ENCODE data around the gene SHOC2.

SHOC2 gene

DNA sequence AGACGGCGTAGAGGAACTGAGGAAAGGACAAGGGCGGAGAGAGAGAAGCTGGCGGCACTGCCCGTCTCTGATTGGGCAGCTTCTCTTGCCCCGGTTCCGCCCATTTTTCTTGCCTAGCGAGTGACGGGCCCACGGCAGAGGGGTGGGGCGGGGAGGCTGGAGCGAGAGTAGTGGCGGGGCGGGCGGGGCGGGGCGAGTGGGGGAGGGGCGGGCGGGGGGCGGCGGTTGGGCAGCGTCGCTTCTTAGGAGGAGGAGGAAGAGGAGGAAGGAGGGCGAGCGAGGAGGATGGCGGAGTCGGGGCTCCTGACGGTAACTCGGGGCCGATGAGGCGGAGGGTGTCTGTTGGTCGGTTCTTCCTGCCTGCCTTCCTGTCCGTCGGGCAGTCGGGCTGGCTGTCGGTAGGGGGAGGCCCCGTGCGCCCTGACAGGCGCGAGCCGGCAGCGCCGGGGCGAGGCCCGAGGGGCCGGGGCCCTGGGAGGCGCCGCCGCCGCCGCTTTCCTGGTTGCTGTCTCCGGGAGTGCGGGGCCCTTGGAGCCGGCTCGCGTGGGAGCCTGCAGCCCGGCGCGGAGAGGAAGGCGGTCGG is at the start of gene SHOC2:
Gene SHOC2 (plus strand): TSS at position 256 of the 583 bp plus-strand sequence. CDS start 44,755 bp downstream, outside the sequence.
- Histone ChIP-seq H3K4me3 (ENCODE audit: low read depth, low read length) (peak within 1 kb of the TSS; percentile 100), H3K9me3 (ENCODE audit: control insufficient read depth, insufficient read depth, low read length) (no peaks in the 10 kb centered on the region), H3K9ac (ENCODE audit: low read depth, low read length) (peak within 1 kb of the TSS; percentile 80), H3K36me3 (ENCODE audit: control insufficient read depth, insufficient read depth, low read length) (no peaks in the 10 kb centered on the region), H3K4me1 (ENCODE audit: control insufficient read depth, insufficient read depth, low read length) (peaks cover 5% of the 10 kb centered on the region), H3K27me3 (ENCODE audit: control insufficient read depth, insufficient read depth, low read length) (no peaks in the 10 kb centered on the region)

DNA sequence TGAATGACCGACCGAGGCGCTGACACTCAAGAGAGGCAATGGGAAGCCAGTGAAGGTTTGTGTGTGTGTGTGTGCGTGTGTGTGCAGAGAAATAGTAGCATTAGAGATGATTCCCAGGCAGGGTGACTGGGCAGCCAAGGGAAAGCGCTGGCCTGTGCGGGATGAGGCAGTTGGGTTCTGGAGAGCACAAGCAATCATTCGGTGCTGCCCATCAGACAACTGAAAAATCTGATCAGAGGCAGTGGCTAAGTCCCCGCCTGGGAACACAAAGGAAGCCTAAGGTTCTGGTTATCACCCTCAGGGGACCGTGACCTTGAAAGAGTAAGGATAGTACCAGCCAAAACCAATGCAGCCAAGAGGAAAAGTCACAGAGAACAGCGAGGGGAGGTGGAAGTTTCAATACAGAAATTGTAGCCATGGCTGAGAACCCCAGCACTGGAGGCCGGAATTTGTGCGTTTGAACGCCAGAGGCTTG is 48.5 kb upstream of the SHOC2 start:
- peak overlapping the region; percentile 73 for H3K4me3 ChIP-seq (ENCODE audit: low read depth, low read length)

DNA sequence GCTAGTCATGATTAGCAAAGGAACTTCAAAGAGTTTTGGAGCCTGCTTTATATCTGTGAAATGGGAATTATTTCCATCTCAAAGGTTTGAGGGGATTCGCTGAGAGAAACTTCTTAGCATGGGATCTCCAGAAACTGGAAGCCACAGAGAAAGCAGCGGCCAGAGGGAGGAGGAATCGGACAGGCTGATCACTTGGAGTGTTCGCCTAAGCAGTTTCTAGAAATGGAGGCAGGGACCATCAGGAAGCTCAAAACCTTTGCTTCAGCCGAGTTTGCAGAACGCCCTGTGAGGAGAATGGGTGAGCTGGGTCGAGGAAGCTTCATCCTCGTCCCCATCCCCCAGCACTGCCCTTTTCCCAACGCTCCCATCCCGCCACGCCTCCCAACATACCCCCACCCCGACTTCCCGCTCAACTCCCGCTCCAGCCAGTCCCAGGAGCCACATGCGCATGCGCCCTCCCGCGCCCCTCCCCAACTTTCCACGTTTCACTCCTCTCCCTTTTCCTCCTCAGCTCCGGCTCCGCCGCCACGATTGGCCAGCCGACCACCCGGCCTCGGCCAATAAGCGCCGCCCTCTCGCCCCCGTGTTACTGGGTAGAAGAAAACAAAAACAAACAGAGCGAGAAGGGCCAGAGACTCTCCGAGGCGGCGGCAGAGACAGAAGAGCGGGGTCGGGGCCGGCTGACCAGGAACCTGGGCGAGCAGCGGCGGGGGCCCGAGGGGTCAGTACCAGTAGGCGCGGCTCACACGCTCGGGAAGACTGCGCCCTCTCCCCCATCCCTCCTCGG is 47.9 kb upstream of the SHOC2 start, which contains the start of gene PDCD4:
Gene PDCD4 (plus strand): TSS at position 631 of the 787 bp plus-strand sequence. CDS start 4,100 bp downstream, outside the sequence.
- peaks cover 10% of the 10 kb centered on the region for H3K4me1 ChIP-seq (ENCODE audit: control insufficient read depth, insufficient read depth, low read length)

More for the DNA sequence above, 48.5 kb upstream of the SHOC2 start:
- Histone ChIP-seq H3K9me3 (ENCODE audit: control insufficient read depth, insufficient read depth, low read length) (no peaks in the 10 kb centered on the region), H3K27me3 (ENCODE audit: control insufficient read depth, insufficient read depth, low read length) (no peaks in the 10 kb centered on the region), H3K9ac (ENCODE audit: low read depth, low read length) (peak overlapping the region; percentile 68), H3K4me1 (ENCODE audit: control insufficient read depth, insufficient read depth, low read length) (peaks cover 10% of the 10 kb centered on the region), H3K36me3 (ENCODE audit: control insufficient read depth, insufficient read depth, low read length) (no peaks in the 10 kb centered on the region)

DNA sequence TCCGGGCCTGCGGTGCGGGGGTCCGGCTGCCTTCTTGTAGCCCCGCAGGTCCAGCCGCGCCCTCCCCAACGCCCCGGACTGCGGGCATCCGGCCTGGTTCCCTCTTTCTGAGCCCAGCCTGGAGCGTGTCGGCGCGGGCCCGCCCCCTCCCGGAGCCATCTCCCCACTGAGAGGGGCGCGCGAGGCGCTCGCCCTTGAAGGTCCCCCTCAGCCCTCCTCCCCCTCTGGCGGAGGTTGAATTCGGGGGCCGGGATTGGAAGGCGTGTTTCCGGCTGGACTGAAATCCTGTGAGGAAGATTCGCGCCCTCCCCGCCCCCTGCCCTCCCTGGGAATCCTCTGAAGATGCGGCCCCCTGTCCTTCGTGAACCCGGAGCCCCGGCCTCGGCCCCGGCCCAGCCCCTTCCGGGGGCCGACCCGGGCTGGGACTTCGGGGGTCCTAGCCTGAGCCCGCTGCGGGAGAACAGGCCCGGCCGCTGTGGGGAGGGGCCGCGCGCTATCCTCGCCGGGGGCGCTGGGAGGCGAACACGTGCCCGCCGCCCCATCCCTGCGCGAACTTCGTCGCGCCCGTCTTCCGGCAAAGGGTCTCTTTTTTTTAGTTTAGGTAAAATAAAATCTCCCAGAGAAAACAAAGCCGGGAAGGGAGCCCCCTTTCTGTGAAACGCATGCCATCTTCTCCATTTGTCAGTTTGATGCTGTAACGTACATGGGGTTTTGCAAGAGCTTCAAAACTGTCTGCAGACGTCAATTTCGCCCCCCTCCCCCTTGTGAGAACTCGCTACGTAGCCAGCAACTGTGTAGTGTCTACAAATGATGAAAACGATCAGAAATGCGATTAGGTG is 47.0 kb upstream of the SHOC2 start:
- H3K4me3 ChIP-seq (ENCODE audit: low read depth, low read length) = peak overlapping the region; percentile 73
- peaks cover 10% of the 10 kb centered on the region for H3K4me1 ChIP-seq (ENCODE audit: control insufficient read depth, insufficient read depth, low read length)
- no peaks in the 10 kb centered on the region for H3K9me3 ChIP-seq (ENCODE audit: control insufficient read depth, insufficient read depth, low read length)
- peak overlapping the region; percentile 56 for H3K9ac ChIP-seq (ENCODE audit: low read depth, low read length)
- no peaks in the 10 kb centered on the region for H3K36me3 ChIP-seq (ENCODE audit: control insufficient read depth, insufficient read depth, low read length)
- no peaks in the 10 kb centered on the region for H3K27me3 ChIP-seq (ENCODE audit: control insufficient read depth, insufficient read depth, low read length)

More for the DNA sequence above, 47.9 kb upstream of the SHOC2 start, which contains the start of gene PDCD4:
- no peaks in the 10 kb centered on the region for H3K27me3 ChIP-seq (ENCODE audit: control insufficient read depth, insufficient read depth, low read length)
- H3K4me3 ChIP-seq (ENCODE audit: low read depth, low read length) = peak within 1 kb of the TSS; percentile 73
- no peaks in the 10 kb centered on the region for H3K9me3 ChIP-seq (ENCODE audit: control insufficient read depth, insufficient read depth, low read length)
- H3K9ac ChIP-seq (ENCODE audit: low read depth, low read length) = peak within 1 kb of the TSS; percentile 68
- no peaks in the 10 kb centered on the region for H3K36me3 ChIP-seq (ENCODE audit: control insufficient read depth, insufficient read depth, low read length)

DNA sequence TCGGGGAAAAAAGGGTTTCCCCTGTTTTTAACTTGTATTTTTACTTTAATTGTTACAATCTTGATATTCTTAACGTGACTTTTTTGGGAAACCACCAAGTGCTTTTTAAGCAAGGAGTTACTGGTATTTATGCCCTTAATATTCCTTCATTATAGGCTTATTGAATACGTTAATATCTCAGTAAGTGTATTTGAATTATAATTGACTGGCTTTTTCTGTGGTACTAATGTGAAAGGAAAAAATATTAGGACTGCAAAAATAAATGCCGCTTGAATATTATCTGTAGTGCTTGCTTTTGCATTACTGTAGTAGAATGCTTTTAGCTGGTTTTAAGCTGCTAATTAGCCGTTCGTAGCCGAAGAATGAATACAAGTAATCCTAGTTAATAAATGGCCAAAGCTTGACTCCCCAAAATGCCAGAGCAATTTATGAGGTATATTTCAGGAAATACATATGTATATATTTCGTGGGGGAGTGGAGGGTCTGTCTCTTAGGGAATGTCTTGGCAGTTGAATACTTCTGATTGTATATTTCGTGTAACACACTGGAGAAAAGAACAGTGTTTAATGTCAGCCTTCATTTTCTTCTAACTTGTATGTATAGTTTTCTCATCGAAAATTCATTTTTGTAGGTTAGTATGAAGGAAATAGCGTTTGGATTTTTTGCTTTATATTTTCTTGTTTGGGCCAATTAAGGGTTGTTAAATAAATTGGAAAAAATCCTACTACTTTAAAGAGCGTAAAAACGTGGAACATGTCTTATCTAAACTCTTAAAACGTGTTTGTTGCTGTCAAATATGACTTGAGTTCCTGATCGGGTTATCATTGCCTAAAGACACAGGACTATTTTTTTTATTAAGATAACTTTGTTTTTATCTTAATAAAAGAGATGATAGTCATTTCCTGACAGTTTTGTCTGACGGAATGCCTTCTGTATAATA is 46.1 kb upstream of the SHOC2 start:
- Histone ChIP-seq H3K36me3 (ENCODE audit: control insufficient read depth, insufficient read depth, low read length) (no peaks in the 10 kb centered on the region), H3K4me1 (ENCODE audit: control insufficient read depth, insufficient read depth, low read length) (peaks cover 8% of the 10 kb centered on the region), H3K9ac (ENCODE audit: low read depth, low read length) (peak overlapping the region; percentile 56), H3K9me3 (ENCODE audit: control insufficient read depth, insufficient read depth, low read length) (no peaks in the 10 kb centered on the region), H3K4me3 (ENCODE audit: low read depth, low read length) (peak overlapping the region; percentile 73), H3K27me3 (ENCODE audit: control insufficient read depth, insufficient read depth, low read length) (no peaks in the 10 kb centered on the region)

DNA sequence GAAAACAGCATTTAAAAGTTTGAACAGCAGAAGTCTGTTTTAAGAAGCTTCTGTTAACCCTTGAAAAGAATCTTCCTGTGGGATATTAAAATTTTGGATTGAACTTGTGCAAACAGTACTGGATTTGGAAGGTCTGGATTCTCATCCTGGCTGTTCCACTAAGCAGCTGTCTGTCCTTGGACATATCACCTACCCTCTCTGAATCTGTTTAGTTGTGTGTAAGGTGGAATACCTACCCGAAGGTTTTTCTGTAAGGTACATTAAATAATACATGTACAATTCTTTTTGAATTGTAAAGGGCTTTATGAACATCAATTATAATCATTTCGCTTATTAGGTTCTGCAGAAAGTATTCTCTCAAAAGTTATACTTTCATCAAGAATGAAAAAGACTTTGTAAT is 45.5 kb upstream of the SHOC2 start:
- no peaks in the 10 kb centered on the region for H3K36me3 ChIP-seq (ENCODE audit: control insufficient read depth, insufficient read depth, low read length)
- H3K9ac ChIP-seq (ENCODE audit: low read depth, low read length) = no peak overlapping the region
- no peak overlapping the region for H3K4me3 ChIP-seq (ENCODE audit: low read depth, low read length)
- no peaks in the 10 kb centered on the region for H3K9me3 ChIP-seq (ENCODE audit: control insufficient read depth, insufficient read depth, low read length)
- H3K27me3 ChIP-seq (ENCODE audit: control insufficient read depth, insufficient read depth, low read length) = no peaks in the 10 kb centered on the region
- H3K4me1 ChIP-seq (ENCODE audit: control insufficient read depth, insufficient read depth, low read length) = peaks cover 8% of the 10 kb centered on the region

DNA sequence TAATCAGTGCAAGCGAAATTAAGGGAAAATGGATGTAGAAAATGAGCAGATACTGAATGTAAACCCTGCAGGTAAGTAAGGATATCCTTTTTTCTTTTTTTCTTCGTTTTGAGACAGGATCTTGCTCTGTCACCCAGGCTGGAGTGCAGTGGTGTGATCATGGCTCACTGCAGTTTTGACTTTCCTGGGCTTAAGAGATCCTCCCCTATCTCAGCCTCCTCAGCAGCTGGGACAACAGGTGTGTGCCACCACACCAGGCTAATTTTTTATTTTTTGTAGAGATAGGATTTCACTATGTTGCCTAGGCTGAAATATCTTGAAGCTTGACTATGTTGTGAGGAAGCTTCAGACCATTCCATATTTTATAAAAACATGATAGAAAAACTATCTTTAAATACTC is 43.4 kb upstream of the SHOC2 start:
- Histone ChIP-seq H3K4me3 (ENCODE audit: low read depth, low read length) (no peak overlapping the region), H3K9me3 (ENCODE audit: control insufficient read depth, insufficient read depth, low read length) (no peaks in the 10 kb centered on the region), H3K36me3 (ENCODE audit: control insufficient read depth, insufficient read depth, low read length) (no peaks in the 10 kb centered on the region), H3K4me1 (ENCODE audit: control insufficient read depth, insufficient read depth, low read length) (peaks cover 4% of the 10 kb centered on the region), H3K27me3 (ENCODE audit: control insufficient read depth, insufficient read depth, low read length) (no peaks in the 10 kb centered on the region), H3K9ac (ENCODE audit: low read depth, low read length) (no peak overlapping the region)

DNA sequence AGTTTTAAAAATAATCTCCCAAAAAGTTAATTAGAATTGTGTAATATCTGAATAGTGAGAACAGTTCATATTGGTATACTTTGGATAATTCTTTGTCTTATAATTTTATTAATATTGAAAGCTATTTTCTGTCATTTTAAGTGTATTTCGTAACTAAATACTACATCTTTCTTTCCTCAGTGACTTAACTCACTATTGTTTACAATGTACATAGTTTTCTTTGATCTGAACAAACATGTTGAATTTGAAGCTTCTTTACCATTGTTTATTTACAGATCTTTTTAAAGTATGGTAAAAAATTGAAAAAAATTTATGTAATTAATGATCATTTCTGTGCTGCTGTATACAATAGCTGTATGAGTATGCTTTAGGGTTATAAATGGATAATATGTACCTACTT is 42.6 kb upstream of the SHOC2 start:
- Histone ChIP-seq H3K4me1 (ENCODE audit: control insufficient read depth, insufficient read depth, low read length) (no peaks in the 10 kb centered on the region), H3K9ac (ENCODE audit: low read depth, low read length) (no peak overlapping the region), H3K27me3 (ENCODE audit: control insufficient read depth, insufficient read depth, low read length) (no peaks in the 10 kb centered on the region), H3K9me3 (ENCODE audit: control insufficient read depth, insufficient read depth, low read length) (no peaks in the 10 kb centered on the region), H3K36me3 (ENCODE audit: control insufficient read depth, insufficient read depth, low read length) (no peaks in the 10 kb centered on the region), H3K4me3 (ENCODE audit: low read depth, low read length) (no peak overlapping the region)

DNA sequence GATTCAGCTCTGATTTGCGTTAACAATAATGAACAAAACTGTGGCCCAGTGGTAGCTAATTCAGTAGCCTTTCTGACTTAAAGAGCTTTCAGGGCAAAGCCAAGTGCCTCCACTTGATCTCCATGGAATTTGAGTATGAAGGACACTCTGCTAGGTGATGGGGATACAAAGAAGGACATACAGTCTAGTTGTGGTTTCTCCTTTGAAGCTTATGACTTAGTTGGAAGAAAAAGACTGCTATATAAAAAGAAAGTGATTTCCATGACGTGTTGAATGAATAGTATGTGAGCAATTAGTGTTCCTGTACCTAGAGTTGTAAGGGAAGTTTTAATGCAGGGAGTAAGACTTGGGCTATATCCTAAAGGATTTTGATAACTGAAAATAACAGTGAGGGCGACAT is 39.4 kb upstream of the SHOC2 start:
- Histone ChIP-seq H3K9ac (ENCODE audit: low read depth, low read length) (no peak overlapping the region), H3K9me3 (ENCODE audit: control insufficient read depth, insufficient read depth, low read length) (no peaks in the 10 kb centered on the region), H3K36me3 (ENCODE audit: control insufficient read depth, insufficient read depth, low read length) (no peaks in the 10 kb centered on the region), H3K27me3 (ENCODE audit: control insufficient read depth, insufficient read depth, low read length) (no peaks in the 10 kb centered on the region), H3K4me3 (ENCODE audit: low read depth, low read length) (no peak overlapping the region), H3K4me1 (ENCODE audit: control insufficient read depth, insufficient read depth, low read length) (no peaks in the 10 kb centered on the region)

DNA sequence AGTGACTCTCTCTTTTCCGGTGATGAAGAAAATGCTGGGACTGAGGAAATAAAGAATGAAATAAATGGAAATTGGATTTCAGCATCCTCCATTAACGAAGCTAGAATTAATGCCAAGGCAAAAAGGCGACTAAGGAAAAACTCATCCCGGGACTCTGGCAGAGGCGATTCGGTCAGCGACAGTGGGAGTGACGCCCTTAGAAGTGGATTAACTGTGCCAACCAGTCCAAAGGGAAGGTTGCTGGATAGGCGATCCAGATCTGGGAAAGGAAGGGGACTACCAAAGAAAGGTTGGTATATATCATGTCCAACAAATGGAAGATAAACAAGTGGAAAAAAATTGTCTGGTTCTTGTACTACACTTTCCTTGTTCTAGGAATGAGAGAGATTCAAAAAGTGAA is 38.2 kb upstream of the SHOC2 start:
- no peaks in the 10 kb centered on the region for H3K27me3 ChIP-seq (ENCODE audit: control insufficient read depth, insufficient read depth, low read length)
- no peak overlapping the region for H3K4me3 ChIP-seq (ENCODE audit: low read depth, low read length)
- no peaks in the 10 kb centered on the region for H3K4me1 ChIP-seq (ENCODE audit: control insufficient read depth, insufficient read depth, low read length)
- no peak overlapping the region for H3K9ac ChIP-seq (ENCODE audit: low read depth, low read length)
- no peaks in the 10 kb centered on the region for H3K9me3 ChIP-seq (ENCODE audit: control insufficient read depth, insufficient read depth, low read length)
- no peaks in the 10 kb centered on the region for H3K36me3 ChIP-seq (ENCODE audit: control insufficient read depth, insufficient read depth, low read length)

DNA sequence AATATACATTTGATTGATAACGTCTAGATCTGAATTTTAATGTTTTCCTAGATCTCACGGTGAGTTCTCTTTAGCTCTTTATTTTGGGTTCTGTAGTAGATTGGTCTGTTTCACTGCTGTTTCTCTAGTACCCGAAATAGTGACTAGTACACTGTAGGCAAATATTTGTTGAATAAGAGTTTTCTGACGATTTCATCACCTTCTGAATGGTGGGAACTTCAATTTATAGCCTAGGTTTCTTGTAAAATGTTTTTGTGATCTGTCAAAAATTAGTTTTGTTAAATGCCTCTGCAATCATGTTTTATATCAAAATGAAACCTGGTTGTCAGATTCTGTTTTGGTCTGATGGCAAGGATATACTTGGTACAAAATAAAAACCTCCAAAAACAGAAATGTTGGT is 37.5 kb upstream of the SHOC2 start:
- Histone ChIP-seq H3K36me3 (ENCODE audit: control insufficient read depth, insufficient read depth, low read length) (no peaks in the 10 kb centered on the region), H3K9ac (ENCODE audit: low read depth, low read length) (no peak overlapping the region), H3K9me3 (ENCODE audit: control insufficient read depth, insufficient read depth, low read length) (no peaks in the 10 kb centered on the region), H3K4me1 (ENCODE audit: control insufficient read depth, insufficient read depth, low read length) (no peaks in the 10 kb centered on the region), H3K27me3 (ENCODE audit: control insufficient read depth, insufficient read depth, low read length) (no peaks in the 10 kb centered on the region), H3K4me3 (ENCODE audit: low read depth, low read length) (no peak overlapping the region)

All from iPS-15b (cell line).